ENCODE measurements around the gene IZUMO4. TPM values are rescaled to one million over a fixed set of nuclear protein-coding genes. Genes with fewer than 3 reads are reported as not detected.

IZUMO4 gene
- total RNA-seq, 1 donor from 2014 or later = 6.8 TPM

GRCh38 chr19:2148482-2149135, 51.9 kb downstream of the IZUMO4 start:
- TF ChIP-seq CTCF (IDR thresholded peaks at IDR 0.05) = no peak
- intact Hi-C loops (cut with DNase I) = no loop called here
- Histone ChIP-seq H3K4me3 (no peak overlapping the region), H3K9me3 (no peaks in the 10 kb centered on the region), H3K4me1 (peaks cover 31% of the 10 kb centered on the region), H3K27ac (no peak overlapping the region), H3K27me3 (no peaks in the 10 kb centered on the region), H3K36me3 (peaks cover 4% of the 10 kb centered on the region)
- ATAC-seq (no peak), DNase-seq (no peak)

Other genes with a start within 250 kb of the IZUMO4 start
- 37.2 TPM for gene REXO1, start 248.4 kb upstream of the IZUMO4 start, total RNA-seq
- gene KLF16, start 233.3 kb upstream of the IZUMO4 start, total RNA-seq = 28.0 TPM
- gene ABHD17A, start 211.4 kb upstream of the IZUMO4 start, total RNA-seq = 76.1 TPM
- 6.3 TPM for gene ADAT3, start 191.5 kb upstream of the IZUMO4 start, total RNA-seq
- gene SCAMP4, start 191.5 kb upstream of the IZUMO4 start, total RNA-seq = 73.2 TPM
- 60.6 TPM for gene CSNK1G2, start 155.7 kb upstream of the IZUMO4 start, total RNA-seq
- 56.5 TPM for gene BTBD2, start 81.2 kb upstream of the IZUMO4 start, total RNA-seq
- gene MKNK2, start 45.7 kb upstream of the IZUMO4 start, total RNA-seq = 314 TPM
- 58.8 TPM for gene MOB3A, start 589 bp upstream of the IZUMO4 start, total RNA-seq
- gene AP3D1, start 54.7 kb downstream of the IZUMO4 start, total RNA-seq = 109 TPM
- 42.0 TPM for gene DOT1L, start 67.0 kb downstream of the IZUMO4 start, total RNA-seq
- gene PLEKHJ1, start 139.4 kb downstream of the IZUMO4 start, total RNA-seq = 54.6 TPM
- gene SF3A2, start 139.9 kb downstream of the IZUMO4 start, total RNA-seq = 67.1 TPM
- 6.1 TPM for gene AMH, start 152.4 kb downstream of the IZUMO4 start, total RNA-seq
- gene JSRP1, start 159.5 kb downstream of the IZUMO4 start, total RNA-seq = 1.1 TPM
- gene PEAK3, start 185.3 kb downstream of the IZUMO4 start, total RNA-seq = 4.5 TPM
- not detected for gene LINGO3, start 211.2 kb downstream of the IZUMO4 start, total RNA-seq
- gene LSM7, start 231.7 kb downstream of the IZUMO4 start, total RNA-seq = 55.9 TPM
- gene SPPL2B, start 231.8 kb downstream of the IZUMO4 start, total RNA-seq = 50.9 TPM